WTC11 (cell line): ENCODE results near the gene PPP1R26. TPM values are rescaled to one million over a fixed set of nuclear protein-coding genes. Genes with fewer than 3 reads are reported as not detected.

Experiments
- ATAC-seq: fragments of 200-7000 bp; cut with Tn5 transposase; 2 replicates; pipeline ENCODE4 v1.10.0; 2021; ENCODE audit warnings: mild to moderate bottlenecking, moderate library complexity
- CTCF ChIA-PET: fragments of 300-600 bp; sonication (Branson Sonifier 250); formaldehyde crosslinking; loops from one replicate; lab custom pipeline; 2021; ENCODE audit warnings: antibody characterized with exemption; lab: Charles Lee
- POLR2A ChIA-PET: fragments of 350-600 bp; sonication (Branson Sonifier 250); formaldehyde crosslinking; loops from one replicate; lab custom pipeline; 2021; ENCODE audit warnings: antibody characterized with exemption; lab: Charles Lee
- DNase-seq: peaks from one replicate; pipeline ENCODE4 v3.0.0; 2021; ENCODE audit warnings: low spot score
- H3K27ac Mint-ChIP-seq: 2 replicates; pipeline ENCODE4 v1.8.0; 2021; ENCODE audit warnings: mixed read lengths
- H3K27me3 Mint-ChIP-seq: 2 replicates; pipeline ENCODE4 v1.8.0; 2021; ENCODE audit warnings: low read depth, mild to moderate bottlenecking, moderate library complexity, mixed read lengths
- H3K36me3 Mint-ChIP-seq: 2 replicates; pipeline ENCODE4 v1.8.0; 2021; ENCODE audit warnings: mixed read lengths
- H3K4me1 Mint-ChIP-seq: 2 replicates; pipeline ENCODE4 v1.8.0; 2022; ENCODE audit warnings: mixed read lengths
- H3K4me3 Mint-ChIP-seq: 2 replicates; pipeline ENCODE4 v1.8.0; 2021; ENCODE audit warnings: mild to moderate bottlenecking, moderate library complexity, mixed read lengths
- H3K9me3 Mint-ChIP-seq: 2 replicates; pipeline ENCODE4 v1.8.0; 2021; ENCODE audit warnings: mixed read lengths
- ESRRA ChIP-seq: sonication (generic); formaldehyde crosslinking; IDR thresholded peaks from 2 replicates; pipeline ENCODE4 v1.8.1; 2022; ENCODE audit warnings: mild to moderate bottlenecking, missing genetic modification reagents, borderline replicate concordance
- FOXK1 ChIP-seq: sonication (generic); formaldehyde crosslinking; IDR thresholded peaks from 2 replicates; pipeline ENCODE4 v1.8.0; 2022; ENCODE audit warnings: mild to moderate bottlenecking, moderate library complexity, missing genetic modification reagents
- GRHL2 ChIP-seq: fragments of 250-450 bp; sonication (Bioruptor Pico); IDR thresholded peaks from 2 replicates; pipeline ENCODE4 v1.8.0; 2022; ENCODE audit warnings: mild to moderate bottlenecking, moderate library complexity; ENCODE audit not compliant: insufficient replicate concordance, severe bottlenecking
- RORB ChIP-seq: fragments of 250-450 bp; sonication (Bioruptor Pico); IDR thresholded peaks from 2 replicates; pipeline ENCODE4 v1.9.0; 2021; ENCODE audit warnings: mild to moderate bottlenecking
- ZNF317 ChIP-seq: sonication (generic); formaldehyde crosslinking; IDR thresholded peaks from 2 replicates; pipeline ENCODE4 v1.8.1; 2023; ENCODE audit warnings: low read depth, mild to moderate bottlenecking, moderate library complexity, missing genetic modification reagents, borderline replicate concordance
- total RNA-seq: library from RNA; stranded (reverse); gene quantifications from 3 replicates; pipeline ENCODE4 v1.2.3, GENCODE V29; 2021
- TF ChIP-seq, protein P1 (sequence below): sonication (generic); formaldehyde crosslinking; IDR thresholded peaks from 2 replicates; pipeline ENCODE4 v1.8.0; 2023; ENCODE audit warnings: missing genetic modification reagents, mild to moderate bottlenecking, borderline replicate concordance
- TF ChIP-seq, protein P2 (sequence below): sonication (generic); formaldehyde crosslinking; IDR thresholded peaks from 2 replicates; pipeline ENCODE4 v1.8.0; 2022; ENCODE audit warnings: mild to moderate bottlenecking, missing genetic modification reagents
- TF ChIP-seq, protein P3 (sequence below): sonication (generic); formaldehyde crosslinking; IDR thresholded peaks from 2 replicates; pipeline ENCODE4 v1.8.0; 2022; ENCODE audit warnings: mild to moderate bottlenecking, missing genetic modification reagents
- TF ChIP-seq, protein P4 (sequence below): fragments of 200-600 bp; IDR thresholded peaks from 2 replicates; pipeline ENCODE4 v1.8.0; 2022; ENCODE audit warnings: antibody characterized with exemption

PPP1R26 gene
- total RNA-seq, 1 experiment from 2014 or later = 44.4 TPM

DNA sequence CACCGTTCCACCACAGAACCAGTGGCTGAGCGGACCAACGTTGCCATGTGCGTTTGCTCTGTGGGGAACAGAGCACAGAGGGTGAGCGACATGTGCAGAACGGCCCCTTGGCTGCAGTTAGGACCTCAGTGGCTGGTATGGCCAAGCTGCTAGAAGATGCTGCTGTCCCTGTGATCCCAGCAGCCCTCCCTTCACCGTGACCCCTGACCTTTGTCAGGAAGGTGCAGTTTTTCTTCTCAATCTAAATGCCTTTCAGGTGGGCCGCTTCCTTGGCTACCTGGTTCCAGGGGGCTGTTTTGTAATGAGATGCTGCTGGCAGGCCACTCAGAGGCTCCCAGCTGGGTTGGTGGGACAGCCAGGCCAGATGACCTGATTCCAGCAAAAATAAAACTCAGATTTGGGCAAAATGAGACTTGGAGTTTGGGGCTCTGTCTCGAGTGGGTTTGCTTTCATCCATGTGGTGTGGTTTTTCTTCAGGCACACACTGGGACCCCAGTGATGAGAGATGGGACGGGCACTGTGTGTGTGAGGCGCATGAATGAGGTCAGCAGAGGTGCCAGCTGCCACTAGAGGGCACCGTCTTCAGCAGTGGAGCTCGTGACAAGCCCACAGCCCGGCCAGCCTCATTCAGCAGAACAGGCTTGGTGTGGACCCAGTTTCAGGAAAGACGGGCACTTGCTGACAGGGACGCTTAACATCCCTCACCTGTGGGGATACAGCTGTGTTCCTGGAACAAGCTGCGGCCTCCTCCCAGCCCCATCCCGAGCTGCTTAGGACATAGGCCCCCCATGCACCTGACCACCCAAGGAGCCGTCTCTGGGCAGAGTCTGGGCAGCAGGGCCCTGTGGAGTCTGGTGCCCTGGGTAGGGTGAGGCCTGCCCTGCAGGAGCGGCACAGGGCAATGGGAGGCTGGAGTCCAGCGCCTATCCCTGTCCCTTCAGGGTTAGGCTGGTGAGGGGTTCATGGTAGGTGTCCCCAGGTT is 25.0 kb downstream of the PPP1R26 start:
- ATAC-seq = peak; percentile 31
- no peaks in the 10 kb centered on the region; the same call in 1 of the 2 replicates for H3K9me3 Mint-ChIP-seq
- POLR2A ChIA-PET = no interaction called here

DNA sequence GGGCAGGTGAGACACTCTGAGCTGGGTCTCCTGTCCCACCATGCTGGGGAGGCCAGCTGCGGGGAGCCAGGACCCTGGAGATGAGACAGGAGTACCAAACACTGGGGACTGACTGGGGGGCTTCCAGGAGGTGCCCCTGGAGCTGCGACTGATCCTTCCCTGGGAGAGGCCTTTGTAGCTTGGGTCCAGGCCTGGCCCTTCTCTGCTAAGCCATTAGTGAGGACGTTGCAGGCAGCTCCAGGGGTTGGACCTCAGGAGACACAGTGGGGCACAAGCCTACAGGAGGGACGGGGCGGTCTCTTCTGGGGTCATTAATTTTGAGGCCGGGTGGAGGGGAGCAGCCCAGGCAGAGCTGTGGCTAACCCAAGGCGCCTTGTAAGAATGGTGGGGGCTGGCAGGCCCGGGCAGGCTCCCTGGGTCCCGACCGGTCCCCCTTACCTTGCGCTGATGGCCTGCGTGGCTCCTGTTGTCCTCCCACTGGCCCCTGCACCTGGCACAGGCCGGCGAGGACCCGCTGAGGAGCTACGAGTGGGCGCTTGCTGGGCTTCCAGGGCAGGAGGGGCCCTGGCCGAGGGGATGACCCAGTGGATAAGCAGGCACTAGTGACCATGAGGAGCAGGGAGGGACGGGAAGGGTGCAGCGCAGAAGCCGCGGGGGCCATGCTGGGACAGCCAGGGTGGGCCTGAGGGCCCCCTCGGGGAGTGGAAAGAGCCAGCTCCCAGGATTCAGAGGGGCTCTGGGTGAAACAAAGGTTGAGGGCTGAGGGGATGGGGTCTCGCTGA is 26.0 kb downstream of the PPP1R26 start:
- no peaks in the 10 kb centered on the region for H3K27me3 Mint-ChIP-seq

More for the DNA sequence above, 25.0 kb downstream of the PPP1R26 start:
- CTCF ChIA-PET = interaction anchor here (0.6 to 3.7 kb wide), 19 partner anchors 8 to 634 kb away, joined by 3 to 42 read pairs (median 5); no protein-coding TSS in a partner anchor
- peak; percentile 70 for DNase-seq
- Mint-ChIP-seq H3K27ac (peak overlapping the region; percentile 94), H3K4me1 (peaks cover 7% of the 10 kb centered on the region), H3K4me3 (no peak overlapping the region), H3K36me3 (peaks cover 21% of the 10 kb centered on the region), H3K27me3 (no peaks in the 10 kb centered on the region)
- TF ChIP-seq ESRRA (CRISPR knock-in tag) (0 out of 2 replicates have a peak, but pooled peaks have one; percentile 58), ZNF317 (CRISPR knock-in tag) (no peak), GRHL2 (CRISPR knock-in tag) (no peak), RORB (CRISPR knock-in tag) (no peak)
- TF ChIP-seq, protein P1, sequence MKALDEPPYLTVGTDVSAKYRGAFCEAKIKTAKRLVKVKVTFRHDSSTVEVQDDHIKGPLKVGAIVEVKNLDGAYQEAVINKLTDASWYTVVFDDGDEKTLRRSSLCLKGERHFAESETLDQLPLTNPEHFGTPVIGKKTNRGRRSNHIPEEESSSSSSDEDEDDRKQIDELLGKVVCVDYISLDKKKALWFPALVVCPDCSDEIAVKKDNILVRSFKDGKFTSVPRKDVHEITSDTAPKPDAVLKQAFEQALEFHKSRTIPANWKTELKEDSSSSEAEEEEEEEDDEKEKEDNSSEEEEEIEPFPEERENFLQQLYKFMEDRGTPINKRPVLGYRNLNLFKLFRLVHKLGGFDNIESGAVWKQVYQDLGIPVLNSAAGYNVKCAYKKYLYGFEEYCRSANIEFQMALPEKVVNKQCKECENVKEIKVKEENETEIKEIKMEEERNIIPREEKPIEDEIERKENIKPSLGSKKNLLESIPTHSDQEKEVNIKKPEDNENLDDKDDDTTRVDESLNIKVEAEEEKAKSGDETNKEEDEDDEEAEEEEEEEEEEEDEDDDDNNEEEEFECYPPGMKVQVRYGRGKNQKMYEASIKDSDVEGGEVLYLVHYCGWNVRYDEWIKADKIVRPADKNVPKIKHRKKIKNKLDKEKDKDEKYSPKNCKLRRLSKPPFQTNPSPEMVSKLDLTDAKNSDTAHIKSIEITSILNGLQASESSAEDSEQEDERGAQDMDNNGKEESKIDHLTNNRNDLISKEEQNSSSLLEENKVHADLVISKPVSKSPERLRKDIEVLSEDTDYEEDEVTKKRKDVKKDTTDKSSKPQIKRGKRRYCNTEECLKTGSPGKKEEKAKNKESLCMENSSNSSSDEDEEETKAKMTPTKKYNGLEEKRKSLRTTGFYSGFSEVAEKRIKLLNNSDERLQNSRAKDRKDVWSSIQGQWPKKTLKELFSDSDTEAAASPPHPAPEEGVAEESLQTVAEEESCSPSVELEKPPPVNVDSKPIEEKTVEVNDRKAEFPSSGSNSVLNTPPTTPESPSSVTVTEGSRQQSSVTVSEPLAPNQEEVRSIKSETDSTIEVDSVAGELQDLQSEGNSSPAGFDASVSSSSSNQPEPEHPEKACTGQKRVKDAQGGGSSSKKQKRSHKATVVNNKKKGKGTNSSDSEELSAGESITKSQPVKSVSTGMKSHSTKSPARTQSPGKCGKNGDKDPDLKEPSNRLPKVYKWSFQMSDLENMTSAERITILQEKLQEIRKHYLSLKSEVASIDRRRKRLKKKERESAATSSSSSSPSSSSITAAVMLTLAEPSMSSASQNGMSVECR (CRISPR knock-in tag) = 0 out of 2 replicates have a peak, but pooled peaks have one; percentile 39
- TF ChIP-seq, protein P2, sequence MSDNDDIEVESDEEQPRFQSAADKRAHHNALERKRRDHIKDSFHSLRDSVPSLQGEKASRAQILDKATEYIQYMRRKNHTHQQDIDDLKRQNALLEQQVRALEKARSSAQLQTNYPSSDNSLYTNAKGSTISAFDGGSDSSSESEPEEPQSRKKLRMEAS (CRISPR knock-in tag) = 0 out of 2 replicates have a peak, but pooled peaks have one; percentile 30
- TF ChIP-seq, protein P3, sequence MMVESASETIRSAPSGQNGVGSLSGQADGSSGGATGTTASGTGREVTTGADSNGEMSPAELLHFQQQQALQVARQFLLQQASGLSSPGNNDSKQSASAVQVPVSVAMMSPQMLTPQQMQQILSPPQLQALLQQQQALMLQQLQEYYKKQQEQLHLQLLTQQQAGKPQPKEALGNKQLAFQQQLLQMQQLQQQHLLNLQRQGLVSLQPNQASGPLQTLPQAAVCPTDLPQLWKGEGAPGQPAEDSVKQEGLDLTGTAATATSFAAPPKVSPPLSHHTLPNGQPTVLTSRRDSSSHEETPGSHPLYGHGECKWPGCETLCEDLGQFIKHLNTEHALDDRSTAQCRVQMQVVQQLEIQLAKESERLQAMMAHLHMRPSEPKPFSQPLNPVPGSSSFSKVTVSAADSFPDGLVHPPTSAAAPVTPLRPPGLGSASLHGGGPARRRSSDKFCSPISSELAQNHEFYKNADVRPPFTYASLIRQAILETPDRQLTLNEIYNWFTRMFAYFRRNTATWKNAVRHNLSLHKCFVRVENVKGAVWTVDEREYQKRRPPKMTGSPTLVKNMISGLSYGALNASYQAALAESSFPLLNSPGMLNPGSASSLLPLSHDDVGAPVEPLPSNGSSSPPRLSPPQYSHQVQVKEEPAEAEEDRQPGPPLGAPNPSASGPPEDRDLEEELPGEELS = no peak
- TF ChIP-seq, protein P4, sequence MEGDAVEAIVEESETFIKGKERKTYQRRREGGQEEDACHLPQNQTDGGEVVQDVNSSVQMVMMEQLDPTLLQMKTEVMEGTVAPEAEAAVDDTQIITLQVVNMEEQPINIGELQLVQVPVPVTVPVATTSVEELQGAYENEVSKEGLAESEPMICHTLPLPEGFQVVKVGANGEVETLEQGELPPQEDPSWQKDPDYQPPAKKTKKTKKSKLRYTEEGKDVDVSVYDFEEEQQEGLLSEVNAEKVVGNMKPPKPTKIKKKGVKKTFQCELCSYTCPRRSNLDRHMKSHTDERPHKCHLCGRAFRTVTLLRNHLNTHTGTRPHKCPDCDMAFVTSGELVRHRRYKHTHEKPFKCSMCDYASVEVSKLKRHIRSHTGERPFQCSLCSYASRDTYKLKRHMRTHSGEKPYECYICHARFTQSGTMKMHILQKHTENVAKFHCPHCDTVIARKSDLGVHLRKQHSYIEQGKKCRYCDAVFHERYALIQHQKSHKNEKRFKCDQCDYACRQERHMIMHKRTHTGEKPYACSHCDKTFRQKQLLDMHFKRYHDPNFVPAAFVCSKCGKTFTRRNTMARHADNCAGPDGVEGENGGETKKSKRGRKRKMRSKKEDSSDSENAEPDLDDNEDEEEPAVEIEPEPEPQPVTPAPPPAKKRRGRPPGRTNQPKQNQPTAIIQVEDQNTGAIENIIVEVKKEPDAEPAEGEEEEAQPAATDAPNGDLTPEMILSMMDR = peak; percentile 57

More for the DNA sequence above, 26.0 kb downstream of the PPP1R26 start:
- no peak for ATAC-seq
- DNase-seq = no peak
- Mint-ChIP-seq H3K4me3 (no peak overlapping the region), H3K4me1 (peaks cover 7% of the 10 kb centered on the region), H3K27ac (peak overlapping the region; percentile 94; the same call in 1 of the 2 replicates), H3K9me3 (no peaks in the 10 kb centered on the region; the same call in 1 of the 2 replicates)
- ChIA-PET POLR2A (no interaction called here), CTCF (interaction anchor here (0.6 to 3.7 kb wide), 15 partner anchors 9 to 420 kb away, joined by 3 to 42 read pairs (median 3); no protein-coding TSS in a partner anchor)
- no peak for TF ChIP-seq FOXK1 (CRISPR knock-in tag)
- TF ChIP-seq, all 79 proteins: peak for 0
- peaks cover 21% of the 10 kb centered on the region for H3K36me3 Mint-ChIP-seq
